CD8-positive, alpha-beta memory T cell (primary cell): ENCODE data around the gene MAP1B. TPM values are rescaled to one million over a fixed set of nuclear protein-coding genes. Genes with fewer than 3 reads are reported as not detected.
A peak's percentile ranks its signal among the peaks of the same experiment; 100 is the strongest.

Experiments
- CTCF ChIA-PET: fragments of 350-600 bp; sonication (Branson Sonifier 250); formaldehyde crosslinking; loops from one replicate; lab custom pipeline; 2021; ENCODE audit warnings: antibody characterized with exemption; lab: Charles Lee
- POLR2A ChIA-PET: fragments of 350-600 bp; sonication (Branson Sonifier 250); formaldehyde crosslinking; loops from one replicate; lab custom pipeline; 2021; ENCODE audit warnings: antibody characterized with exemption; lab: Charles Lee
- DNase-seq, 5 donors: peaks; one replicate each; pipeline versions ENCODE4 v3.0.0 to v3.0.0-alpha.2; 2020 to 2022; ENCODE audit warnings: mixed read lengths in 1 of 5
- H3K27ac ChIP-seq: one replicate; pipeline ENCODE4 v1.7.0; 2013; ENCODE audit warnings: low read depth, mild to moderate bottlenecking, low read length, moderate library complexity
- H3K27me3 ChIP-seq: 2 replicates; pipeline ENCODE4 v1.7.0; 2013; ENCODE audit warnings: low read length, mild to moderate bottlenecking; ENCODE audit not compliant: insufficient read depth, poor library complexity, severe bottlenecking
- H3K36me3 ChIP-seq: 2 replicates; pipeline ENCODE4 v1.7.0; 2013; ENCODE audit warnings: mild to moderate bottlenecking, low read length, moderate library complexity; ENCODE audit not compliant: insufficient read depth
- H3K4me1 ChIP-seq: 2 replicates; pipeline ENCODE4 v1.7.0; 2013; ENCODE audit warnings: mild to moderate bottlenecking, low read length, moderate library complexity; ENCODE audit not compliant: insufficient read depth
- H3K4me3 ChIP-seq: 2 replicates; pipeline ENCODE4 v1.7.0; 2013; ENCODE audit warnings: mild to moderate bottlenecking, low read length
- H3K9me3 ChIP-seq: 2 replicates; pipeline ENCODE4 v1.7.0; 2013; ENCODE audit warnings: mild to moderate bottlenecking, low read length
- H3K27ac Mint-ChIP-seq, 8 donors: one replicate each; pipeline ENCODE4 v1.8.0; 2020 to 2021; ENCODE audit warnings: mixed read lengths in 8 of 8, mild to moderate bottlenecking in 6 of 8, inconsistent platforms in 3 of 8, moderate library complexity in 3 of 8
- H3K27me3 Mint-ChIP-seq, 2 donors: one replicate each; pipeline ENCODE4 v1.8.0; 2020 to 2021; ENCODE audit warnings: mixed read lengths in 2 of 2, mild to moderate bottlenecking in 1 of 2, moderate library complexity in 1 of 2
- H3K36me3 Mint-ChIP-seq, 3 donors: one replicate each; pipeline ENCODE4 v1.8.0; 2020 to 2021; ENCODE audit warnings: mixed read lengths in 3 of 3, inconsistent platforms in 1 of 3, mild to moderate bottlenecking in 1 of 3
- H3K4me1 Mint-ChIP-seq, 3 donors: one replicate each; pipeline ENCODE4 v1.8.0; 2020 to 2021; ENCODE audit warnings: mixed read lengths in 3 of 3, inconsistent platforms in 1 of 3, mild to moderate bottlenecking in 1 of 3
- H3K4me3 Mint-ChIP-seq, 7 donors: one replicate each; pipeline ENCODE4 v1.8.0; 2020 to 2021; ENCODE audit warnings: mixed read lengths in 7 of 7, mild to moderate bottlenecking in 6 of 7, moderate library complexity in 4 of 7, inconsistent platforms in 2 of 7
- H3K9me3 Mint-ChIP-seq, 5 donors: one replicate each; pipeline ENCODE4 v1.8.0; 2020 to 2022; ENCODE audit warnings: mixed read lengths in 5 of 5, mild to moderate bottlenecking in 3 of 5, moderate library complexity in 2 of 5, inconsistent platforms in 1 of 5
- polyA plus RNA-seq: library from polyadenylated mRNA; unstranded; fragments of 300-500 nt; fragmentation: Illumina TruSeq; gene quantifications from one replicate; pipeline ENCODE4 v1.2.3, GENCODE V29; 2021
- total RNA-seq, 2 experiments: library from RNA; stranded (reverse); gene quantifications; one replicate each; pipeline ENCODE4 v1.2.3, GENCODE V29; 2021

The MAP1B gene
- total and polyA plus RNA-seq, 3 experiments from 2014 or later = 0.13 to 0.18 (median 0.16) TPM

- no peaks in the 10 kb centered on the region for H3K9me3 ChIP-seq
- Mint-ChIP-seq H3K4me1 (peaks cover 0 to 5% (median 0%) of the 10 kb centered on the region in 3 donors), H3K27ac (no peak overlapping the region), H3K27me3 (peaks cover 19 to 53% of the 10 kb centered on the region in 2 donors), H3K9me3 (no peaks in the 10 kb centered on the region), H3K36me3 (no peaks in the 10 kb centered on the region), H3K4me3 (no peak overlapping the region)
- H3K36me3 ChIP-seq = no peaks in the 10 kb centered on the region
- H3K27me3 ChIP-seq = no peaks in the 10 kb centered on the region
- POLR2A ChIA-PET = no interaction called here
- H3K27ac ChIP-seq = no peak overlapping the region
- no peaks in the 10 kb centered on the region for H3K4me1 ChIP-seq
- CTCF ChIA-PET = no interaction called here
- H3K4me3 ChIP-seq = no peak overlapping the region
- DNase-seq = no peak
Measured at GRCh38 chr5:72171667-72172066, 64.4 kb downstream of the MAP1B start.

- DNase-seq = no peak
- H3K4me3 Mint-ChIP-seq = no peak overlapping the region
- Histone ChIP-seq H3K36me3 (no peaks in the 10 kb centered on the region), H3K4me3 (no peak overlapping the region), H3K27ac (no peak overlapping the region), H3K4me1 (no peaks in the 10 kb centered on the region), H3K9me3 (no peaks in the 10 kb centered on the region), H3K27me3 (no peaks in the 10 kb centered on the region)
- H3K9me3 Mint-ChIP-seq = no peaks in the 10 kb centered on the region
- CTCF ChIA-PET = no interaction called here
- no peaks in the 10 kb centered on the region for H3K4me1 Mint-ChIP-seq
- H3K36me3 Mint-ChIP-seq = no peaks in the 10 kb centered on the region
- H3K27ac Mint-ChIP-seq = no peak overlapping the region
- peaks cover 21 to 49% of the 10 kb centered on the region in 2 donors for H3K27me3 Mint-ChIP-seq
- POLR2A ChIA-PET = no interaction called here
Measured at GRCh38 chr5:72172786-72173185, 65.5 kb downstream of the MAP1B start.

DNA sequence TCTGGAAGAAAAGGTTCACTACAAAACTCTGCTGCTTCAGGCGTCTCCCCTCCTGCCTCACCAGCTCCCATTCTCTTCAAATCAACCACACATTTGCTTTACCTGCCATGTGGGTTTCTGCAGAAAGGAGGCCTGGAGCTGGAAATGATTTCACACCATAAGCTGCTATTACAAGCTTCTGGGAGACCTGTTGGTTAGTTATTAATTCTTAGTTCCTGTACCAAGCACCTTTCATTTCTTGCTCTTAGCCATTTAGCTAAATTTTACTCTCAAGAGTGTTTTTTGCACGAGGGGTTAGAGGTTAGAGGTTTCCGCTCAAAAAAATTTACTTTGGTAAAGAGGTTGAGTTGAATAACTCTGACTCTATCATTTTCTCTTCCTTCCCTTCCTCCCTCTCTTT lies 70.3 kb downstream of the MAP1B start:
- Histone ChIP-seq H3K4me3 (no peak overlapping the region), H3K27ac (no peak overlapping the region), H3K9me3 (no peaks in the 10 kb centered on the region), H3K27me3 (no peaks in the 10 kb centered on the region), H3K36me3 (no peaks in the 10 kb centered on the region), H3K4me1 (no peaks in the 10 kb centered on the region)
- ChIA-PET CTCF (no interaction called here), POLR2A (no interaction called here)
- H3K4me3 Mint-ChIP-seq = no peak overlapping the region
- H3K4me1 Mint-ChIP-seq = no peaks in the 10 kb centered on the region
- no peak overlapping the region for H3K27ac Mint-ChIP-seq
- H3K9me3 Mint-ChIP-seq = no peaks in the 10 kb centered on the region
- peaks cover 29 to 39% of the 10 kb centered on the region in 2 donors for H3K27me3 Mint-ChIP-seq
- DNase-seq = no peak
- no peaks in the 10 kb centered on the region for H3K36me3 Mint-ChIP-seq

GRCh38 chr5:72179028-72179815 lies 71.9 kb downstream of the MAP1B start:
- H3K27ac ChIP-seq = no peak overlapping the region
- Mint-ChIP-seq H3K27ac (no peak overlapping the region), H3K36me3 (no peaks in the 10 kb centered on the region), H3K4me3 (no peak overlapping the region), H3K9me3 (no peaks in the 10 kb centered on the region), H3K27me3 (peaks cover 37 to 48% of the 10 kb centered on the region in 2 donors), H3K4me1 (no peaks in the 10 kb centered on the region)
- ChIA-PET POLR2A (no interaction called here), CTCF (interaction anchor here (1.2 kb wide), 1 partner anchor 128 kb away, joined by 3 read pairs; no protein-coding TSS in a partner anchor)
- H3K4me3 ChIP-seq = no peak overlapping the region
- no peaks in the 10 kb centered on the region for H3K27me3 ChIP-seq
- DNase-seq = no peak
- no peaks in the 10 kb centered on the region for H3K36me3 ChIP-seq
- H3K9me3 ChIP-seq = no peaks in the 10 kb centered on the region
- no peaks in the 10 kb centered on the region for H3K4me1 ChIP-seq

GRCh38 chr5:72179816-72180440 lies 72.7 kb downstream of the MAP1B start:
- CTCF ChIA-PET = interaction anchor here (1.0 kb wide), 1 partner anchor 13 kb away, joined by 3 read pairs; no protein-coding TSS in a partner anchor
- no peak for DNase-seq
- Mint-ChIP-seq H3K4me3 (no peak overlapping the region), H3K9me3 (no peaks in the 10 kb centered on the region), H3K4me1 (no peaks in the 10 kb centered on the region), H3K27ac (no peak overlapping the region), H3K27me3 (peaks cover 37 to 55% of the 10 kb centered on the region in 2 donors), H3K36me3 (no peaks in the 10 kb centered on the region)
- H3K27me3 ChIP-seq = no peaks in the 10 kb centered on the region
- no peak overlapping the region for H3K4me3 ChIP-seq
- H3K27ac ChIP-seq = no peak overlapping the region
- H3K36me3 ChIP-seq = no peaks in the 10 kb centered on the region
- POLR2A ChIA-PET = no interaction called here
- no peaks in the 10 kb centered on the region for H3K4me1 ChIP-seq
- no peaks in the 10 kb centered on the region for H3K9me3 ChIP-seq

GRCh38 chr5:72180925-72181324 lies 73.7 kb downstream of the MAP1B start:
- Histone ChIP-seq H3K27ac (no peak overlapping the region), H3K4me1 (no peaks in the 10 kb centered on the region), H3K9me3 (no peaks in the 10 kb centered on the region), H3K4me3 (no peak overlapping the region), H3K27me3 (no peaks in the 10 kb centered on the region), H3K36me3 (no peaks in the 10 kb centered on the region)
- CTCF ChIA-PET = interaction anchor here (1.0 kb wide), 1 partner anchor 14 kb away, joined by 3 read pairs; no protein-coding TSS in a partner anchor
- H3K36me3 Mint-ChIP-seq = no peaks in the 10 kb centered on the region
- POLR2A ChIA-PET = no interaction called here
- H3K4me3 Mint-ChIP-seq = no peak overlapping the region
- no peaks in the 10 kb centered on the region for H3K4me1 Mint-ChIP-seq
- no peaks in the 10 kb centered on the region for H3K9me3 Mint-ChIP-seq
- H3K27me3 Mint-ChIP-seq = peaks cover 40 to 59% of the 10 kb centered on the region in 2 donors
- no peak for DNase-seq
- H3K27ac Mint-ChIP-seq = no peak overlapping the region

GRCh38 chr5:72182686-72183085 lies 75.4 kb downstream of the MAP1B start:
- no peak overlapping the region for H3K4me3 ChIP-seq
- no peak overlapping the region for H3K27ac ChIP-seq
- POLR2A ChIA-PET = no interaction called here
- CTCF ChIA-PET = no interaction called here
- no peak overlapping the region for H3K4me3 Mint-ChIP-seq
- H3K27ac Mint-ChIP-seq = peak overlapping the region in 1 of 8 donors; percentile 27
- no peaks in the 10 kb centered on the region for H3K4me1 ChIP-seq
- no peak for DNase-seq
- H3K36me3 Mint-ChIP-seq = no peaks in the 10 kb centered on the region
- no peaks in the 10 kb centered on the region for H3K9me3 ChIP-seq
- peaks cover 43 to 56% of the 10 kb centered on the region in 2 donors for H3K27me3 Mint-ChIP-seq
- H3K4me1 Mint-ChIP-seq = no peaks in the 10 kb centered on the region
- no peaks in the 10 kb centered on the region for H3K27me3 ChIP-seq
- no peaks in the 10 kb centered on the region for H3K36me3 ChIP-seq
- H3K9me3 Mint-ChIP-seq = no peaks in the 10 kb centered on the region

DNA sequence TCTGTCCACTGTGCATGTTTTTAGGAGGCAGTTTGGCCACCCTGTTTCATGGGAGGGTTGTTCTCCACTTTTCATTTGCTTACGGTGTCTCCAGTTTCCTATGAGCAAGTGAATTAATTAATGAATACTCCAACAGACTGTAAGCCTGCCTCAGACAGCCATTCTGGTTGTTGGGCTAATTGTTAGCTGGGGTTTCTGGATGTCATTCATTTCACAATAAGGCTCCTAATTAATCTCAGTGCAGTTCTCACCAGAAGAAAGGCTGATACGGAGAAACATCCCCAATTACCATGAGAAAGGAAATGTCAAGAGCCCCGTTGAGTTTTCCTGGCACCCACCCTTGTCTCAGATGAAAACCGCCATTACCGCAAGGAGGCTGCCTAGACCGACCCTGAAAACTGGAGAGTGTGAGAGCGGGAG lies 75.8 kb downstream of the MAP1B start:
- Histone ChIP-seq H3K27me3 (no peaks in the 10 kb centered on the region), H3K9me3 (no peaks in the 10 kb centered on the region), H3K36me3 (no peaks in the 10 kb centered on the region), H3K4me3 (no peak overlapping the region), H3K4me1 (no peaks in the 10 kb centered on the region), H3K27ac (no peak overlapping the region)
- DNase-seq = no peak
- Mint-ChIP-seq H3K27ac (no peak overlapping the region), H3K9me3 (no peaks in the 10 kb centered on the region), H3K36me3 (no peaks in the 10 kb centered on the region), H3K4me1 (no peaks in the 10 kb centered on the region), H3K27me3 (peaks cover 45 to 56% of the 10 kb centered on the region in 2 donors), H3K4me3 (no peak overlapping the region)
- ChIA-PET POLR2A (no interaction called here), CTCF (no interaction called here)
